Stimulated activated CD8-positive, alpha-beta memory T cell treated with anti-CD3 and anti-CD28 coated beads, Interleukin-4, amount 100 ng/mL, for 48 hours (primary cell): ENCODE data around the gene RPS6KA1.
"Not testable (repeated sequence)": the region's sequence is repeated elsewhere in the genome, so short reads cannot be mapped to it uniquely, and the experiment has no call there.

Experiments used
- DNase-seq: peaks from one replicate; pipeline ENCODE4 v3.0.0-alpha.2; 2020

RPS6KA1 gene

GRCh38 chr1:26603856-26604255 is 74.3 kb downstream of the RPS6KA1 start:
- DNase-seq: no peak

DNA sequence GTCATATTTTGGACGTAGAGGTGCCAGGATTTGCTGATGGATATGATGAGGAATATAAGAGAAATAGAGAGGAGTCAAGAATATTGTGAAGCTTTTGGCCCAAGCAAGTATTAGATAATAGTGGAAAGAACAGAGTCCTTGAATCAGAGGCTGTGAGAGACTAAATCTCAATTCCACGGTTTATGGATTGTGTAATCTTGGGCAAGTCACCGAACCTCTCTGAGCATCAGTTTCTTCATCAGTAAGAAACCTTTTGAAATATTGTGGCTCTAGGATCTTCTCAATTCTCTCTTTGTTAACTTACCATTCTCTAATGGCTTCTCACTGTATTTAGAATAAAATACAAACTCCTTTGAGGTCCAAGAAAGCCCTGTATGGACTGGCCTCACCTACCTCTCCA is 77.6 kb downstream of the RPS6KA1 start:
- DNase-seq: no peak

- DNase-seq: no peak
Measured at GRCh38 chr1:26608895-26609294, 79.3 kb downstream of the RPS6KA1 start.

- no peak for DNase-seq
Measured at GRCh38 chr1:26610781-26611180, 81.2 kb downstream of the RPS6KA1 start.

DNA sequence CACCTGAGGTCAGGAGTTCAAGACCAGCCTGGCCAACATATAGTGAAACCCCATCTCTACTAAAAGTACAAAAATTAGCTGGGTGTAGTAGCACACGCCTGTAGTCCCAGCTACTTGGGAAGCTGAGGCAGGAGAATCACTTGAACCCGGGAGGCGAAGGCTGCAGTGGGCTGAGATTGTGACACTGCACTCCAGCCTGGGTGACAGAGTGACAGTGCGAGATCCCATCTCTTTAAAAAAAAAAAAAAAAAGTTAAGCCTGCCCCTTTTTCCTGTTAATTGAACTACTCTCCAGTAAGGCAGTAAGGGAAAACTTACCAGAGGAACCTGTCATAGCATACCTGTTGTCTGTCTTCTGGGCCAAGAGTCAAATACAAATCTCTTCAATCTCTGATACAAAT is 83.1 kb downstream of the RPS6KA1 start:
- DNase-seq: not testable (repeated sequence)

- no peak for DNase-seq
Measured at GRCh38 chr1:26614655-26615411, 85.3 kb downstream of the RPS6KA1 start.

- DNase-seq: no peak
Measured at GRCh38 chr1:26616881-26617280, 87.3 kb downstream of the RPS6KA1 start.

GRCh38 chr1:26618561-26618960 is 89.0 kb downstream of the RPS6KA1 start:
- DNase-seq: no peak
